Eye (tissue), 1 donor: Measurements from ENCODE around the gene FOS.
A peak's percentile ranks its signal among the peaks of the same experiment; 100 is the strongest.
"Not testable (repeated sequence)": the region's sequence is repeated elsewhere in the genome, so short reads cannot be mapped to it uniquely, and the experiment has no call there.

Source experiments
- DNase-seq: peaks from one replicate; pipeline ENCODE4 v3.0.0-alpha.2; 2015

The FOS gene

GRCh38 chr14:75278422-75279152 is at the start of gene FOS:
FOS (plus strand) TSS chr14:75278828; CDS start chr14:75278983, 155 bp downstream.
- DNase-seq, result peak; percentile 98

GRCh38 chr14:75229661-75230139 is 48.9 kb upstream of the FOS start:
- DNase-seq, result no peak

GRCh38 chr14:75230140-75230792 is 48.4 kb upstream of the FOS start:
- no peak for DNase-seq

GRCh38 chr14:75231320-75231719 is 47.3 kb upstream of the FOS start:
- no peak for DNase-seq

- no peak for DNase-seq
Measured at GRCh38 chr14:75232191-75232590, 46.4 kb upstream of the FOS start.

- DNase-seq, result no peak
Measured at GRCh38 chr14:75232597-75232996, 46.0 kb upstream of the FOS start.

- no peak for DNase-seq
Measured at GRCh38 chr14:75234173-75235115, 44.2 kb upstream of the FOS start.

- not testable (repeated sequence) for DNase-seq
Measured at GRCh38 chr14:75235198-75235597, 43.4 kb upstream of the FOS start.

GRCh38 chr14:75236467-75236866 is 42.2 kb upstream of the FOS start:
- no peak for DNase-seq

- no peak for DNase-seq
Measured at GRCh38 chr14:75236901-75237419, 41.7 kb upstream of the FOS start.

GRCh38 chr14:75238756-75239455 is 39.7 kb upstream of the FOS start:
- DNase-seq, result peak; percentile 36

GRCh38 chr14:75240781-75241180 is 37.8 kb upstream of the FOS start:
- no peak for DNase-seq

GRCh38 chr14:75242546-75243273 is 35.9 kb upstream of the FOS start:
- DNase-seq, result peak; percentile 93

GRCh38 chr14:75244121-75244520 is 34.5 kb upstream of the FOS start:
- no peak for DNase-seq

GRCh38 chr14:75246546-75247285 is 31.9 kb upstream of the FOS start:
- DNase-seq, result no peak

- DNase-seq, result no peak
Measured at GRCh38 chr14:75247286-75247922, 31.2 kb upstream of the FOS start.

- DNase-seq, result no peak
Measured at GRCh38 chr14:75247939-75248338, 30.7 kb upstream of the FOS start.

GRCh38 chr14:75249251-75249957 is 29.2 kb upstream of the FOS start:
- no peak for DNase-seq

- DNase-seq, result no peak
Measured at GRCh38 chr14:75249958-75250336, 28.7 kb upstream of the FOS start.

GRCh38 chr14:75250800-75251199 is 27.8 kb upstream of the FOS start:
- DNase-seq, result no peak
